Ectodermal cell (in vitro differentiated cells): ENCODE results near the gene TUBGCP4.
A peak's percentile ranks its signal among the peaks of the same experiment; 100 is the strongest.
"Not testable (repeated sequence)": the region's sequence is repeated elsewhere in the genome, so short reads cannot be mapped to it uniquely, and the experiment has no call there.

Source experiments
- H3K27ac ChIP-seq: 2 replicates; pipeline ENCODE4 v1.7.0; 2013; ENCODE audit warnings: mild to moderate bottlenecking, low read depth, low read length; ENCODE audit not compliant: insufficient read depth, poor library complexity, severe bottlenecking
- H3K27me3 ChIP-seq: 2 replicates; pipeline ENCODE4 v1.7.0; 2013; ENCODE audit warnings: mild to moderate bottlenecking, low read length; ENCODE audit not compliant: insufficient read depth, control insufficient read depth, poor library complexity, severe bottlenecking
- H3K36me3 ChIP-seq: one replicate; pipeline ENCODE4 v1.7.0; 2013; ENCODE audit warnings: low read length; ENCODE audit not compliant: control insufficient read depth, insufficient read depth
- H3K4me1 ChIP-seq: one replicate; pipeline ENCODE4 v1.7.0; 2013; ENCODE audit warnings: low read length; ENCODE audit not compliant: control insufficient read depth, insufficient read depth
- H3K4me3 ChIP-seq: 2 replicates; pipeline ENCODE4 v1.7.0; 2013; ENCODE audit warnings: low read depth, low read length, control low read depth; ENCODE audit not compliant: insufficient read depth
- H3K9me3 ChIP-seq: 2 replicates; pipeline ENCODE4 v1.7.0; 2013; ENCODE audit warnings: mild to moderate bottlenecking, low read length, moderate library complexity; ENCODE audit not compliant: control insufficient read depth
- WGBS, 2 experiments: methylation state at CpG; one replicate each; pipeline ENCODE4 v1.1.7; 2013; ENCODE audit warnings: missing lambda C conversion rate in 2 of 2; 5-methylcytosine and 5-hydroxymethylcytosine counted together

The TUBGCP4 gene

DNA sequence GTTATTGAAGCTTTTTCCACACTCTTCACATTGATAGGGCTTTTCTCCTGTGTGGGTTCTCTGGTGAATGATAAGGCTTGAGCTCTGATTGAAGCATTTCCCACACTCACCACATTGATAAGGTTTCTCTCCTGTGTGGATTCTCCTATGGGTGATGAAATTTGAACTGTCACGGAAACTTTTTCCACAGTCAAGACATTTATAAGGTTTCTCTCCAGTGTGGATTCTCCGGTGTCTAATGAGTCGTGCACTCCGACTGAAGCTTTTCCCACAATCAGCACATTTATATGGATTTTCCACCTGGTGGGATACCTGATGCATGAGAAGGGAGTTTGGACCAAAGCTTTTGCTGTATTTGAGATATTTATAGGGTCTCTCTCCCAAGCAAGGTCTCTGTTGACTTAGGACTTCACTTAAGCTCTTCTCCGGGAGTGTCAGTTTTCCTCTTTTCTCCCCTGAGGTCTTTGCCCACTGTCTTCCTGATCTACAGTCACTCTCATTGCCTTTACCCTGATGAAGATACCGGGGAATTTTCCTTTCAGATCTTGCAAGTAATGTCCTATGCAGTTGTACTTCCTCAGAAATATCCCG, 9.5 kb upstream of the TUBGCP4 start:
- H3K4me1 ChIP-seq, result no peaks in the 10 kb centered on the region
- peaks cover 74% of the 10 kb centered on the region for H3K36me3 ChIP-seq
- H3K9me3 ChIP-seq, result peaks cover 7% of the 10 kb centered on the region
- no peaks in the 10 kb centered on the region for H3K27me3 ChIP-seq
- 92 to 97% methylated on average over 6 to 7 of the region's 7 CpGs for WGBS, 2 experiments
- H3K4me3 ChIP-seq, result no peak overlapping the region
- H3K27ac ChIP-seq, result no peak overlapping the region

DNA sequence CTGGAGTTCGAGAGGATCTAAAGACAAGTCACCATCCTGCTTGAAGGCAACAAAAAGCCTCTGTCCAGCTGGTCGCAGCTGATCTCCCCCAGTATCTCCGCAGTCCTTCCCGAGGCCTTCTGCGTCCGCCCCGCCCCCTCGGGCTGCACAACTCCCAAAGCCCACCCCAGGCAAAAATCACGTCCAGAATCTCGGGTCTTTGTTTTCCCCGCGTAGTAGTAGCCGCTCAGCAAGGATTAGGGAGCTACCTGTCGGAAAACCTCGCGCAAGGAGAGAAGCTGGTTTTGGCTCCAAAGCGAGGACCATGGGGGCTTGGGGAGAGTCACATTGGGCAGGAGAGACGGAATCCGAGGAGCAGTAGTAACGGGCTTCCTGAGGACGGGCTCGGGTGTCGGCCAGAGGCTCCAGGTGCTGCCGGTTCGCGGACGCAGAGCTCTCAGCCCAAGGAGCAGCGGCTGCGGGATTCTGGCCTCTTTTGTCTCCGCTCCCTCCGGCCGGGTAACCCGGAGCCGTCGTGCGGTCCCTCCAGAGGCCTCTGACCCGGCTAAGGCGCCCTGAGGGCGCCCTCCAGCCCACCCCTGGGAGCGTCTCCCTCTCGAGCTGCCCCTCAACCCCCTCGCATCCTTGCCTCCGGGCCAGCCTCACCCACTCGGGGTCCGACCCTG, 459 bp upstream of the TUBGCP4 start:
- 1% methylated on average over 45 of the region's 45 CpGs for WGBS, 2 experiments
- H3K4me3 ChIP-seq, result peak overlapping the region; percentile 86
- H3K36me3 ChIP-seq, result peaks cover 11% of the 10 kb centered on the region
- peaks cover 12% of the 10 kb centered on the region for H3K4me1 ChIP-seq
- H3K27me3 ChIP-seq, result no peaks in the 10 kb centered on the region
- H3K27ac ChIP-seq, result no peak overlapping the region
- H3K9me3 ChIP-seq, result no peaks in the 10 kb centered on the region

DNA sequence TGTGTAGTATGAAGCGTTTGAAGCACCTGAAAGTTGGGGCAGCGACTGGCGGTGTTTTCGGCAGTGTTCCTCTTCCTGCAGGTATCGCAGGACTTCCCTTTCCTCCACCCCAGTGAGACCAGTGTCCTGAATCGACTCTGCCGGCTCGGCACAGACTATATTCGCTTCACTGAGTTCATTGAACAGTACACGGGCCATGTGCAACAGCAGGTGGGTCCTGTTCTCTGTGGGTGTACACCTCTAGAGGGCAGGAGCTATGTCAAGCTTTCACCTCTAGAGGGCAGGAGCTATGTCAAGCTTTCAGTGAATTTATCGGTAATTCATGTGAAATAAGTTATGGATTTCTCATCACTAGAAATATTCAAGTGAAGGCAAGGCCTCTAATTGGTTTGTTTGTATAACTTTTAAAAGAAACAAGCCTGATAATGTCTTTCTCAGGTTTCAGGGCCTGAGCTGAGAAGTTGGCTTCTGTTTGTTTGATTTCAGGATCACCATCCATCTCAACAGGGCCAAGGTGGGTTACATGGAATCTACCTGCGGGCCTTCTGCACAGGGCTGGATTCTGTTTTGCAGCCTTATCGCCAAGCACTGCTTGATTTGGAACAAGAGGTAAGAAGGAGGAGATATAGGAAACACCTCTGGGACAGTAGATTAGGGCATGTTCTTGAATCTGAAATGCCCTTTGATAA, 5.3 kb downstream of the TUBGCP4 start:
- Histone ChIP-seq H3K4me3 (no peak overlapping the region), H3K9me3 (no peaks in the 10 kb centered on the region), H3K27me3 (no peaks in the 10 kb centered on the region), H3K27ac (no peak overlapping the region), H3K36me3 (peaks cover 23% of the 10 kb centered on the region), H3K4me1 (peaks cover 4% of the 10 kb centered on the region)
- WGBS, 2 experiments, result 82 to 87% methylated on average over 13 of the region's 13 CpGs

DNA sequence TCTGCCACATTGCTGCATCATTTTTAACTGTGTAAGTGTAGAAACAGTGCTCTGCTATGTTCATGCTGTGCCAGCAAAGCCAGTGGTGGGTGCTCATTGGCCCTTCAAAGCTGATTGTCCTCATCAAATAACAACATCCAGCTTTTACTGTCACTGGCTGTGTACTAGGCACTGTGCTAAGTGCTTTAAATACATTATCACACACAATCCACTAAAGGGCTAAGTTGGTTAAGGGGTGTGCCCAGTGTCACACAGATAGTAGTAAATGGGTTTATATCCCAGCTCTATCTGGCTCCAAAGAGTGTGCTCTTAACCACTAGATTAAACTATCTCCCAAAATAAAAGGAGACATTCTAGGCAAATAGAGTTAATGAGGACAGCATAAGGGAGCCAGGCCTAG, 7.7 kb downstream of the TUBGCP4 start:
- peaks cover 28% of the 10 kb centered on the region for H3K36me3 ChIP-seq
- no peak overlapping the region for H3K27ac ChIP-seq
- no peaks in the 10 kb centered on the region for H3K4me1 ChIP-seq
- H3K4me3 ChIP-seq, result no peak overlapping the region
- H3K9me3 ChIP-seq, result no peaks in the 10 kb centered on the region
- no peaks in the 10 kb centered on the region for H3K27me3 ChIP-seq

DNA sequence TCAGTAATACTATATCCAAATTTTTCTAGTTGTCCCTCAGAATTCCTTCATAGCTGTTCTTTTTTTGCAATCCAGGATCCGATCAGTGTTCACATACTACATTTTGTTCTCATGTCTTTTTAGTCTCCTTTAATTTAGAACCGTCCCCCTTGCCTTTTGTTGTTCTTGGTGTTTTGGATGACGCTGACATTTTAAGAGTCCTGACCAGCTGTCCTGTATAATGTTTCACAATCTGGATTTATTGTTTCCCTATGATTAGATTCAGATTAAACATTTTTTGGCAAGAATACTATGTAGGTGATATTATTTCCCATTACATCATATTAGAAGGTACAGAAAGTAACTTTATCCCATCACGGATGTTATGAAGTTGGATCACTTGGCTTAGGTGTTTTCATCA, 11.4 kb downstream of the TUBGCP4 start:
- Histone ChIP-seq H3K4me1 (no peaks in the 10 kb centered on the region), H3K27me3 (no peaks in the 10 kb centered on the region), H3K27ac (no peak overlapping the region), H3K4me3 (no peak overlapping the region), H3K36me3 (peaks cover 33% of the 10 kb centered on the region), H3K9me3 (no peaks in the 10 kb centered on the region)
- 96 to 98% methylated on average over 3 to 4 of the region's 4 CpGs for WGBS, 2 experiments

DNA sequence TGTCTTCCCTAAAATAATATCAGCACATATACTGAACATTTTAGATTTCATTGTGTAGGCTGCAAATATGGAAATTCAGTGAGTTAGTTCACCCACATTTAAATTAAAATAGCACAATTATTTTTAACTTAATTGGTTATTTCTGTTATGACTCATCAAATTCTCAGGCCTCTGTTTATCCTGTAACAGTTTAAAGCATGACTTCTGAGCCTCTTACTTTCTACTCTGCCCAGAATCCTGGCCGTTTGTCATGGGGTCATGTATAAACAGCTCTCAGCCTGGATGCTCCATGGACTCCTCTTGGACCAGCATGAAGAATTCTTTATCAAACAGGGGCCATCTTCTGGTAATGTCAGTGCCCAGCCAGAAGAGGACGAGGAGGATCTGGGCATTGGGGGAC, 12.2 kb downstream of the TUBGCP4 start:
- peaks cover 34% of the 10 kb centered on the region for H3K36me3 ChIP-seq
- no peaks in the 10 kb centered on the region for H3K9me3 ChIP-seq
- no peaks in the 10 kb centered on the region for H3K27me3 ChIP-seq
- no peak overlapping the region for H3K4me3 ChIP-seq
- H3K27ac ChIP-seq, result no peak overlapping the region
- H3K4me1 ChIP-seq, result no peaks in the 10 kb centered on the region
- 90 to 93% methylated on average over 2 of the region's 2 CpGs for WGBS, 2 experiments

DNA sequence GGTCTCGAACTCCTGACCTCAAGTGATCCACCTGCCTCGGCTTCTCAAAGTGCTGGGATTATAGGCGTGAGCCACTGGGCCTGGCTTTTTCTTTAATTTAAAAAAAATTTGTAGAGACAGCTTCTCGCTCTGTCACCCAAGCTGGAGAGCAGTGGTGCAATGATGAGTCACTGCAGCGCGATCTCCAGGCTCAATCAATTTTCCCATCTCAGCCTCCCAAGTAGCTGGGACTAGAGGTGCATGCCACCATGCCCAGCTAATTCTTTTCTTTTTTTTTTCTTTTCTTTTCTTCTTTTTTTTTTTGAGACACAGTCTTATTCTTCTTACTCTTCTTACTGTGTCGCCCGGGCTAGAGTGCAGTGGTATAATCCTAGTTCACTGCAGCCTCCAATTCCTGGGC, 19.8 kb downstream of the TUBGCP4 start:
- no peaks in the 10 kb centered on the region for H3K4me1 ChIP-seq
- WGBS, 2 experiments, result 88 to 95% methylated on average over 8 of the region's 8 CpGs
- H3K27ac ChIP-seq, result no peak overlapping the region
- H3K4me3 ChIP-seq, result no peak overlapping the region
- no peaks in the 10 kb centered on the region for H3K27me3 ChIP-seq
- H3K36me3 ChIP-seq, result peaks cover 18% of the 10 kb centered on the region
- no peaks in the 10 kb centered on the region for H3K9me3 ChIP-seq

DNA sequence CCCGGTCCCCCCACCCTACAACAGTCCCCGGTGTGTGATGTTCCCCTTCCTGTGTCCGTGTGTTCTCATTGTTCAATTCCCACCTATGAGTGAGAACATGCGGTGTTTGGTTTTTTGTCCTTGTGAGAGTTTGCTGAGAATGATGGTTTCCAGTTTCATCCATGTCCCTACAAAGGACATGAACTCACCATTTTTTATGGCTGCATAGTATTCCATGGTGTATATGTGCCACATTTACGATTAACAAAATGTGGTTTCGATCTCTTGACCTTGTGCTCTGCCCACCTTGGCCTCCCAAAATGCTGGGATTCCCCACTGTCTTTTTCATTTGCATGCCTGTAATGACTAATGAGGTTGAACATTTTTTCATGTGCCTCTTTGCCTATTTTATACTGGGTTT, 22.7 kb downstream of the TUBGCP4 start:
- H3K27me3 ChIP-seq, H3K9me3 ChIP-seq, H3K4me1 ChIP-seq, H3K4me3 ChIP-seq, H3K27ac ChIP-seq: not testable (repeated sequence)
- H3K36me3 ChIP-seq, result peaks cover 23% of the 10 kb centered on the region
- 89 to 98% methylated on average over 4 of the region's 6 CpGs for WGBS, 2 experiments

DNA sequence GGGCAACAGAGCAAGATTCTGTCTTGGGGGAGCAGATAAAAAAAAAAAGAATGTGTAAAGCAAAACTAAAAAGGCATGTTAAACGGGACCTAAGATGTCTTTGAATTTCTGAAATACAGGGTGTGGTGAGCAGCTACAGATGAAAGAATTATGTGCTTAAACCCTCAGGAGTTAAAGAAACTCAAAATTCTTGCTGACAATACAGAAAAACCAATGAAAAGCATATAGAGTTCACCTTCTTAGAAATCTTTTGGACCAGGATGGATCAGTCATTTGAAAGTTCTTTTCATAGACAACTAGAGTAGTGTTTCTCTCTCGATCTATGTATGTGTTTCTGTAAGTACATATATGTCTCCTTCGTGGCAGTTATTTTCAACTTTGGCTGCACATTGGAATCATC, 31.4 kb downstream of the TUBGCP4 start:
- Histone ChIP-seq H3K27ac (no peak overlapping the region), H3K9me3 (no peaks in the 10 kb centered on the region), H3K4me1 (no peaks in the 10 kb centered on the region), H3K36me3 (peaks cover 50% of the 10 kb centered on the region), H3K4me3 (no peak overlapping the region), H3K27me3 (no peaks in the 10 kb centered on the region)
- 98% methylated on average over 3 of the region's 3 CpGs for WGBS, 2 experiments

DNA sequence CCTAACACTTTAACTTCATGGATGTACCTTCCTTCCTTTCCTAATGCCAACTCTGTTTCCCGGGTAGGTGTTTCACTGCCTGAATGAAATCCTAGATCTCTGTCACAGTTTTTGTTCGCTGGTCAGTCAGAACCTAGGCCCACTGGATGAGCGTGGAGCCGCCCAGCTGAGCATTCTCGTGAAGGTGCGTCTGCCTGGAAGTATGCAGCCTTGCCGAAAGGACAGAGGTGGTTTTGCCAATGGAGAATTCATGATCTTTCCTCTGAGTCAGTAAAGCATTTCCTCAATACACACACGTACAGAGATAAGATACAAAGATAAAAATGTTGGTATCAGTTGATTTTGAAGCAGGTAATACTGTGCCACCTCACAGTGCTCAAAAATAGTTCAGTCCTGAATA, 32.7 kb downstream of the TUBGCP4 start:
- Histone ChIP-seq H3K36me3 (peaks cover 54% of the 10 kb centered on the region), H3K9me3 (no peaks in the 10 kb centered on the region), H3K4me1 (no peaks in the 10 kb centered on the region), H3K27me3 (no peaks in the 10 kb centered on the region), H3K27ac (no peak overlapping the region), H3K4me3 (no peak overlapping the region)
- 95 to 97% methylated on average over 7 to 8 of the region's 8 CpGs for WGBS, 2 experiments
